SU-DHL-6 (cell line): ENCODE results near the gene KCNC4.
A peak's percentile ranks its signal among the peaks of the same experiment; 100 is the strongest.

Source experiments
- H2AFZ ChIP-seq: fragments of 200-600 bp; sonication (generic); 2 replicates; pipeline ENCODE4 v1.6.1; 2014; ENCODE audit warnings: low read depth, mild to moderate bottlenecking, moderate library complexity, mixed read lengths, antibody characterized with exemption, low read length; ENCODE audit not compliant: severe bottlenecking
- H3F3A ChIP-seq: fragments of 200-600 bp; shearing (Covaris generic); 2 replicates; pipeline ENCODE4 v1.6.0; 2016; ENCODE audit warnings: antibody characterized with exemption, mild to moderate bottlenecking; ENCODE audit not compliant: insufficient read depth
- H3K27ac ChIP-seq: fragments of 200-600 bp; sonication (generic); 2 replicates; pipeline ENCODE4 v1.5.1; 2016; ENCODE audit warnings: low read depth, mild to moderate bottlenecking, low read length, moderate library complexity, mixed read lengths
- H3K27me3 ChIP-seq: fragments of 200-600 bp; sonication (generic), shearing (Covaris generic); 2 replicates; pipeline ENCODE4 v1.6.0; 2014; ENCODE audit warnings: mild to moderate bottlenecking, low read length
- H3K36me3 ChIP-seq: fragments of 200-600 bp; sonication (generic); 2 replicates; pipeline ENCODE4 v1.6.1; 2014; ENCODE audit warnings: mild to moderate bottlenecking, low read length, mixed read lengths
- H3K4me2 ChIP-seq: fragments of 300-600, 200-600 bp; shearing (Covaris generic), sonication (generic); 2 replicates; pipeline ENCODE4 v1.6.0; 2014; ENCODE audit warnings: low read length, low read depth, mild to moderate bottlenecking; ENCODE audit not compliant: poor library complexity, severe bottlenecking
- H3K4me3 ChIP-seq: fragments of 200-600 bp; sonication (generic); 2 replicates; pipeline ENCODE4 v1.5.1; 2014; ENCODE audit warnings: antibody characterized with exemption, low read length, mild to moderate bottlenecking, mixed read lengths; ENCODE audit not compliant: insufficient read depth, poor library complexity, severe bottlenecking
- H3K79me2 ChIP-seq: fragments of 200-600 bp; sonication (generic); 2 replicates; pipeline ENCODE4 v1.6.1; 2014; ENCODE audit warnings: mild to moderate bottlenecking, low read length, moderate library complexity; ENCODE audit not compliant: insufficient read depth
- H3K9ac ChIP-seq: fragments of 200-600 bp; sonication (generic); 2 replicates; pipeline ENCODE4 v1.7.0; 2014; ENCODE audit warnings: mild to moderate bottlenecking, low read length
- H3K9me2 ChIP-seq: fragments of 200-600 bp; sonication (generic); replicated peaks from 2 replicates; pipeline ENCODE4 v1.6.1; 2014; ENCODE audit warnings: low read length; ENCODE audit not compliant: insufficient read depth
- H3K9me3 ChIP-seq: fragments of 200-600 bp; sonication (generic); 2 replicates; pipeline ENCODE4 v1.6.1; 2014; ENCODE audit warnings: low read length, mixed read lengths; ENCODE audit not compliant: insufficient read depth
- H4K20me1 ChIP-seq: fragments of 200-600 bp; sonication (generic); 2 replicates; pipeline ENCODE4 v1.6.1; 2014; ENCODE audit warnings: low read depth, mild to moderate bottlenecking, antibody characterized with exemption, low read length, moderate library complexity, mixed read lengths
- EZH2phosphoT487 ChIP-seq: fragments of 200-600 bp; sonication (generic), shearing (Covaris generic); conservative IDR thresholded peaks from 2 replicates; pipeline ENCODE4 v1.6.1; 2018; ENCODE audit warnings: mild to moderate bottlenecking, antibody characterized with exemption, low read length, moderate library complexity, mixed read lengths
- TF ChIP-seq, protein P1 (sequence below): fragments of 200-600 bp; sonication (generic); IDR thresholded peaks from one replicate; pipeline ENCODE4 v1.5.1; 2017; ENCODE audit warnings: antibody characterized with exemption, mild to moderate bottlenecking, low read length, moderate library complexity; ENCODE audit not compliant: insufficient read depth, poor library complexity, severe bottlenecking

Gene KCNC4

DNA sequence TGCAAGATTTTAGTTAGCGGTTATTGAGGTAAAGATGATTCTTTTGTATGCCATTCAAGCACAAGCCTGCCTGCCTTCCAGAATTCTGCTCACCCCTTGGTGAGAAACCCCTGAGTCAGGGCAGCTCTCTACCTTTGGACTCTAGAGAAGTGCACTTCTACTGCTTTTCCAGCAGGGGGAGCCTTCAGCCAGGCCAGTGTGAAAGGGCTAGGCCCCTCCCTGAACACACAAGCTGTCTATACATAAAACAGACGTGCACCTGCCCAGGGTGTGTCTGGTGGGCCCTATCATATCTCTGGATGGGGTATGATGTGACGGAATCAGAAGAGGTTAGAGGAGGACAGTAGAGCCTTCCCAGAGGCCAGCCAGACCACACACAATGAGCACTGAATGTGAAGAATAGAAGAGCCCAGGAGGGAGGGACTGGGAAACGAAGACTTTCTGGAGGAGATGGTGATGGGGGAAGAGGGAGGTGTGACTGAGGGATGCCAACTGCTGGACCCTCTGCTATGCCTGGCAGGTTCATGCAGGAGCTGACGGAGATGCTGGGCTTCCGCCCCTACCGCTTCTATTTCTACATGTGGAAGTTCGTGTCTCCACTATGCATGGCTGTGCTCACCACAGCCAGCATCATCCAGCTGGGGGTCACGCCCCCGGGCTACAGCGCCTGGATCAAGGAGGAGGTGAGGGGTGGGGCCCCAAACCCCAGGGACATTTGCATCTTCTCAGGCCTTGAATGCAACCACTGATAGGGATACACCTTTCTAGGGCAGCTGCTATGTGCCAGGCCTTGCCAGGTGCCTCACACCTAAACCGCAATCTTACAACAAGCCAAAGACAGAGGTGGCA, 13.0 kb upstream of the KCNC4 start:
- no peaks in the 10 kb centered on the region for H4K20me1 ChIP-seq
- no peaks in the 10 kb centered on the region for H3K9me3 ChIP-seq
- no peak overlapping the region for H3K9ac ChIP-seq
- H3K27me3 ChIP-seq, result no peaks in the 10 kb centered on the region
- H2AFZ ChIP-seq, result no peak overlapping the region
- H3K79me2 ChIP-seq, result no peaks in the 10 kb centered on the region
- TF ChIP-seq, protein P1, sequence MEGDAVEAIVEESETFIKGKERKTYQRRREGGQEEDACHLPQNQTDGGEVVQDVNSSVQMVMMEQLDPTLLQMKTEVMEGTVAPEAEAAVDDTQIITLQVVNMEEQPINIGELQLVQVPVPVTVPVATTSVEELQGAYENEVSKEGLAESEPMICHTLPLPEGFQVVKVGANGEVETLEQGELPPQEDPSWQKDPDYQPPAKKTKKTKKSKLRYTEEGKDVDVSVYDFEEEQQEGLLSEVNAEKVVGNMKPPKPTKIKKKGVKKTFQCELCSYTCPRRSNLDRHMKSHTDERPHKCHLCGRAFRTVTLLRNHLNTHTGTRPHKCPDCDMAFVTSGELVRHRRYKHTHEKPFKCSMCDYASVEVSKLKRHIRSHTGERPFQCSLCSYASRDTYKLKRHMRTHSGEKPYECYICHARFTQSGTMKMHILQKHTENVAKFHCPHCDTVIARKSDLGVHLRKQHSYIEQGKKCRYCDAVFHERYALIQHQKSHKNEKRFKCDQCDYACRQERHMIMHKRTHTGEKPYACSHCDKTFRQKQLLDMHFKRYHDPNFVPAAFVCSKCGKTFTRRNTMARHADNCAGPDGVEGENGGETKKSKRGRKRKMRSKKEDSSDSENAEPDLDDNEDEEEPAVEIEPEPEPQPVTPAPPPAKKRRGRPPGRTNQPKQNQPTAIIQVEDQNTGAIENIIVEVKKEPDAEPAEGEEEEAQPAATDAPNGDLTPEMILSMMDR, result peak; percentile 93
- TF ChIP-seq EZH2phosphoT487, result no peak
- no peak overlapping the region for H3K4me3 ChIP-seq
- H3K9me2 ChIP-seq, result no peaks in the 10 kb centered on the region
- H3K4me2 ChIP-seq, result no peak overlapping the region
- H3F3A ChIP-seq, result no peaks in the 10 kb centered on the region
- H3K36me3 ChIP-seq, result no peaks in the 10 kb centered on the region
- no peak overlapping the region for H3K27ac ChIP-seq

DNA sequence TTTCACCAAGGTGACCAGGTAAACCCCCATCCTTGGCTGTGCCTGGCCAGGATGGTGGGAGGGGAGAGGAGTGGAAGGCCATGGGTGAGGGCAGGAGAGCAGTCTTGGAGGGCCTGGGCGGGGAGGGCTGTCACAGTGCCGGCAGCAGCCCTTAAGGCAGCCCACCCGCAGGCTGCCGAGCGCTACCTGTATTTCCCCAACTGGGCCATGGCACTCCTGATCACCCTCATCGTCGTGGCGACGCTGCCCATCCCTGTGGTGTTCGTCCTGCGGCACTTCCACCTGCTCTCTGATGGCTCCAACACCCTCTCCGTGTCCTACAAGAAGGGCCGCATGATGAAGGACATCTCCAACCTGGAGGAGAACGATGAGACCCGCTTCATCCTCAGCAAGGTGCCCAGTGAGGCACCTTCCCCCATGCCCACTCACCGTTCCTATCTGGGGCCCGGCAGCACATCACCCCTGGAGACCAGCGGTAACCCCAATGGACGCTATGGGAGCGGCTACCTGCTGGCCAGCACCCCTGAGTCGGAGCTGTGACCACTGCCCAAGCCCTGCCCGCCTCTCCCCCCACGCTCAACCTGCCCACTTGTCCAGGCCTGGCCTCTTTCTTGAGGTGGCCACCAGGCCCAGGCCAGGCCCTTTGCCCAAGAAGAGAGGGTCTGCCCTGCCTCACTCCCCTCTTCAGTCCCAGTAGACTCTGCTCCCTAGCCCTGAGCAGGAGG, 12.0 kb upstream of the KCNC4 start:
- Histone ChIP-seq H3K79me2 (no peaks in the 10 kb centered on the region), H2AFZ (no peak overlapping the region), H3K9me2 (no peaks in the 10 kb centered on the region), H3K27me3 (no peaks in the 10 kb centered on the region), H3K4me2 (no peak overlapping the region), H3K9me3 (no peaks in the 10 kb centered on the region), H4K20me1 (no peaks in the 10 kb centered on the region), H3F3A (no peaks in the 10 kb centered on the region), H3K36me3 (no peaks in the 10 kb centered on the region), H3K9ac (no peak overlapping the region), H3K27ac (no peak overlapping the region), H3K4me3 (no peak overlapping the region)
- TF ChIP-seq EZH2phosphoT487, result no peak
- TF ChIP-seq, protein P1, result no peak

DNA sequence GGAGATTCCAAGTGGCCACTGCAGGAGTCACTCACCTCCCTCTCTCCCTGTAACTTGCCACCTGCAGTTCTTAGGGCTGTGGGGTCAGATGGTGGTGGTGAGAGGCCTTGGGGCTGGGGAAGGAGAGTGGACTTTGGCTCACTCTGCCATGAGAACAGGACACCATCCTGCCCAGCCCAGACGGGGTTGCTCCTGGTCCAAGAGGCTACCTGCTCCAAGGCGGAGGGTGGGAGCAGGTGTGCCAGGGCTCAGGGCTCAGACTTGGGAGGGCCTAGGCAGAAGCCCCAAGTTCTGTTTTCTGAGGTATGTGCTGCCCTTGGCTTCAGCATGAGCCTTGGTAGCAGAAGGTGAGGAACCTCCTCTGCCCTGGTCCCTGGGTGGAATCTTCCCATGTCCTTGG, 11.4 kb upstream of the KCNC4 start:
- no peak overlapping the region for H2AFZ ChIP-seq
- no peaks in the 10 kb centered on the region for H3F3A ChIP-seq
- no peak overlapping the region for H3K9ac ChIP-seq
- H3K9me3 ChIP-seq, result no peaks in the 10 kb centered on the region
- no peaks in the 10 kb centered on the region for H3K9me2 ChIP-seq
- no peak overlapping the region for H3K27ac ChIP-seq
- H3K79me2 ChIP-seq, result no peaks in the 10 kb centered on the region
- H3K27me3 ChIP-seq, result no peaks in the 10 kb centered on the region
- H3K4me3 ChIP-seq, result no peak overlapping the region
- no peaks in the 10 kb centered on the region for H4K20me1 ChIP-seq
- no peak overlapping the region for H3K4me2 ChIP-seq
- no peaks in the 10 kb centered on the region for H3K36me3 ChIP-seq
- TF ChIP-seq, protein P1, result no peak
- TF ChIP-seq EZH2phosphoT487, result no peak
